Measurements from ENCODE around the gene ALG5. TPM values are rescaled to one million over a fixed set of nuclear protein-coding genes. Genes with fewer than 3 reads are reported as not detected.
A peak's percentile ranks its signal among the peaks of the same experiment; 100 is the strongest.

ALG5 gene
- polyA plus RNA-seq, 1 of the 3 experiments (the other 2 are of a cell fraction): 24.2 TPM

GRCh38 chr13:36918246-36919131 lies 80.7 kb downstream of the ALG5 start:
- DNase-seq: peak; percentile 25
- CTCF ChIA-PET: interaction anchor here (1.5 to 1.8 kb wide), 3 partner anchors 51 to 63 kb away, joined by 3 to 5 read pairs (median 5); no protein-coding TSS in a partner anchor

More at GRCh38 chr13:36918246-36919131, 80.7 kb downstream of the ALG5 start:
- Histone ChIP-seq H3K4me3 (ENCODE audit: low read depth in 2 of 2, low read length in 1 of 2) (peak overlapping the region; percentile 60 to 95), H3K27me3 (ENCODE audit: insufficient read depth) (no peaks in the 10 kb centered on the region), H3K9me2 (no peaks in the 10 kb centered on the region), H3K4me1 (ENCODE audit: control insufficient read depth in 1 of 2, insufficient read depth in 2 of 2, low read depth in 1 of 2, low read length in 1 of 2) (peaks cover 38 to 44% of the 10 kb centered on the region in 2 experiments; a peak in 3 of 4 replicates), H2AFZ (ENCODE audit: low read depth) (peak overlapping the region; percentile 76), H3K79me2 (ENCODE audit: insufficient read depth) (peaks cover 55% of the 10 kb centered on the region), H3F3A (replicated peaks; ENCODE audit: insufficient read depth) (peaks cover 24% of the 10 kb centered on the region), H3K9ac (peak overlapping the region; percentile 83), H4K20me1 (ENCODE audit: insufficient read depth) (no peaks in the 10 kb centered on the region), H3K27ac (ENCODE audit: low read depth in 2 of 2, low read length in 1 of 2) (peak overlapping the region; percentile 84 to 96), H3K36me3 (replicated peaks in 1 of 2; ENCODE audit: control insufficient read depth in 1 of 2, insufficient read depth in 2 of 2, low read length in 1 of 2) (no peaks in the 10 kb centered on the region), H3K9me3 (no peaks in the 10 kb centered on the region), H3K4me2 (peak overlapping the region; percentile 83)
- POLR2A ChIA-PET: no interaction called here
- WGBS (ENCODE audit: low lambda C conversion rate): 10% methylated on average over 12 of the region's 12 CpGs
- TF ChIP-seq PBX3 (IDR thresholded peaks at IDR 0.05) (peak; percentile 28; the same call in 1 of the 2 replicates), GATA2 (CRISPR knock-in tag; IDR thresholded peaks at IDR 0.05) (no peak), CHD2 (IDR thresholded peaks at IDR 0.05; ENCODE audit: low read length, partially characterized antibody) (no peak), NFIC (IDR thresholded peaks at IDR 0.05; ENCODE audit: borderline replicate concordance) (no peak), RFX5 (IDR thresholded peaks at IDR 0.05; ENCODE audit: low read length) (no peak), TEAD4 (IDR thresholded peaks at IDR 0.05; ENCODE audit: borderline replicate concordance, insufficient read depth) (0 out of 2 replicates have a peak, but pooled peaks have one; percentile 12), EZH2phosphoT487 (IDR thresholded peaks at IDR 0.05; ENCODE audit: borderline replicate concordance, low read depth) (no peak), TAF1 (IDR thresholded peaks at IDR 0.05; ENCODE audit: borderline replicate concordance, low read depth, low read length) (0 out of 2 replicates have a peak, but pooled peaks have one; percentile 15), NRF1 (IDR thresholded peaks at IDR 0.05; ENCODE audit: low read depth, low read length) (no peak)
- TF ChIP-seq, protein P1, sequence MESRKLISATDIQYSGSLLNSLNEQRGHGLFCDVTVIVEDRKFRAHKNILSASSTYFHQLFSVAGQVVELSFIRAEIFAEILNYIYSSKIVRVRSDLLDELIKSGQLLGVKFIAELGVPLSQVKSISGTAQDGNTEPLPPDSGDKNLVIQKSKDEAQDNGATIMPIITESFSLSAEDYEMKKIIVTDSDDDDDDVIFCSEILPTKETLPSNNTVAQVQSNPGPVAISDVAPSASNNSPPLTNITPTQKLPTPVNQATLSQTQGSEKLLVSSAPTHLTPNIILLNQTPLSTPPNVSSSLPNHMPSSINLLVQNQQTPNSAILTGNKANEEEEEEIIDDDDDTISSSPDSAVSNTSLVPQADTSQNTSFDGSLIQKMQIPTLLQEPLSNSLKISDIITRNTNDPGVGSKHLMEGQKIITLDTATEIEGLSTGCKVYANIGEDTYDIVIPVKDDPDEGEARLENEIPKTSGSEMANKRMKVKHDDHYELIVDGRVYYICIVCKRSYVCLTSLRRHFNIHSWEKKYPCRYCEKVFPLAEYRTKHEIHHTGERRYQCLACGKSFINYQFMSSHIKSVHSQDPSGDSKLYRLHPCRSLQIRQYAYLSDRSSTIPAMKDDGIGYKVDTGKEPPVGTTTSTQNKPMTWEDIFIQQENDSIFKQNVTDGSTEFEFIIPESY (IDR thresholded peaks at IDR 0.05; ENCODE audit: borderline replicate concordance, low read depth): no peak
- TF ChIP-seq, protein P2, sequence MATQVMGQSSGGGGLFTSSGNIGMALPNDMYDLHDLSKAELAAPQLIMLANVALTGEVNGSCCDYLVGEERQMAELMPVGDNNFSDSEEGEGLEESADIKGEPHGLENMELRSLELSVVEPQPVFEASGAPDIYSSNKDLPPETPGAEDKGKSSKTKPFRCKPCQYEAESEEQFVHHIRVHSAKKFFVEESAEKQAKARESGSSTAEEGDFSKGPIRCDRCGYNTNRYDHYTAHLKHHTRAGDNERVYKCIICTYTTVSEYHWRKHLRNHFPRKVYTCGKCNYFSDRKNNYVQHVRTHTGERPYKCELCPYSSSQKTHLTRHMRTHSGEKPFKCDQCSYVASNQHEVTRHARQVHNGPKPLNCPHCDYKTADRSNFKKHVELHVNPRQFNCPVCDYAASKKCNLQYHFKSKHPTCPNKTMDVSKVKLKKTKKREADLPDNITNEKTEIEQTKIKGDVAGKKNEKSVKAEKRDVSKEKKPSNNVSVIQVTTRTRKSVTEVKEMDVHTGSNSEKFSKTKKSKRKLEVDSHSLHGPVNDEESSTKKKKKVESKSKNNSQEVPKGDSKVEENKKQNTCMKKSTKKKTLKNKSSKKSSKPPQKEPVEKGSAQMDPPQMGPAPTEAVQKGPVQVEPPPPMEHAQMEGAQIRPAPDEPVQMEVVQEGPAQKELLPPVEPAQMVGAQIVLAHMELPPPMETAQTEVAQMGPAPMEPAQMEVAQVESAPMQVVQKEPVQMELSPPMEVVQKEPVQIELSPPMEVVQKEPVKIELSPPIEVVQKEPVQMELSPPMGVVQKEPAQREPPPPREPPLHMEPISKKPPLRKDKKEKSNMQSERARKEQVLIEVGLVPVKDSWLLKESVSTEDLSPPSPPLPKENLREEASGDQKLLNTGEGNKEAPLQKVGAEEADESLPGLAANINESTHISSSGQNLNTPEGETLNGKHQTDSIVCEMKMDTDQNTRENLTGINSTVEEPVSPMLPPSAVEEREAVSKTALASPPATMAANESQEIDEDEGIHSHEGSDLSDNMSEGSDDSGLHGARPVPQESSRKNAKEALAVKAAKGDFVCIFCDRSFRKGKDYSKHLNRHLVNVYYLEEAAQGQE (IDR thresholded peaks at IDR 0.05; ENCODE audit: low read depth, low read length): no peak
- TF ChIP-seq, protein P3, sequence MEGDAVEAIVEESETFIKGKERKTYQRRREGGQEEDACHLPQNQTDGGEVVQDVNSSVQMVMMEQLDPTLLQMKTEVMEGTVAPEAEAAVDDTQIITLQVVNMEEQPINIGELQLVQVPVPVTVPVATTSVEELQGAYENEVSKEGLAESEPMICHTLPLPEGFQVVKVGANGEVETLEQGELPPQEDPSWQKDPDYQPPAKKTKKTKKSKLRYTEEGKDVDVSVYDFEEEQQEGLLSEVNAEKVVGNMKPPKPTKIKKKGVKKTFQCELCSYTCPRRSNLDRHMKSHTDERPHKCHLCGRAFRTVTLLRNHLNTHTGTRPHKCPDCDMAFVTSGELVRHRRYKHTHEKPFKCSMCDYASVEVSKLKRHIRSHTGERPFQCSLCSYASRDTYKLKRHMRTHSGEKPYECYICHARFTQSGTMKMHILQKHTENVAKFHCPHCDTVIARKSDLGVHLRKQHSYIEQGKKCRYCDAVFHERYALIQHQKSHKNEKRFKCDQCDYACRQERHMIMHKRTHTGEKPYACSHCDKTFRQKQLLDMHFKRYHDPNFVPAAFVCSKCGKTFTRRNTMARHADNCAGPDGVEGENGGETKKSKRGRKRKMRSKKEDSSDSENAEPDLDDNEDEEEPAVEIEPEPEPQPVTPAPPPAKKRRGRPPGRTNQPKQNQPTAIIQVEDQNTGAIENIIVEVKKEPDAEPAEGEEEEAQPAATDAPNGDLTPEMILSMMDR (IDR thresholded peaks at IDR 0.05): no peak

All from SK-N-SH (cell line).